Measurements from ENCODE around the gene PRDX3.

PRDX3 gene

GRCh38 chr10:119125942-119126341 lies 52.7 kb downstream of the PRDX3 start:
- Histone ChIP-seq H3K27ac (no peak overlapping the region), H3K4me3 (no peak overlapping the region)
- no peak for TF ChIP-seq CTCF (IDR thresholded peaks at IDR 0.05)
- no peak for DNase-seq (ENCODE audit: low spot score)

DNA sequence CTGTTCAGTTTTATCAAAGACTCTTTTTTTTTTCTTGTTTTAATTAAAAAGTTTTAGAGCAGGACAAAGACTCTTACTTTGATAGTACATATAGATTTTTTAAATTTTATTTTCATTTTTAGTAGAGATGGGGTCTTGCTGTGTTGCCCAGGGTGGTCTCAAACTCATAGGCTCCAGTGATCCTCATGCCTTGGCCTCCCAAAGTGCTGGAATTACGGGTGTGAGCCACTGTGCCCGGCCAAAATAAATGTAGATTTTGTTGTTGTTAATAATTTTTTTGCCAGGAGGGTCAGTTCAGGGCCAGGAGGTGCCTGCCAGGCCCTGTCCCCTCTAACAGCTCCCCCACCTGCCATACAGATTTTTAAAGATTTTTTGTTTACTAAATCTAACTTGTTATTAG lies 57.7 kb downstream of the PRDX3 start:
- Histone ChIP-seq H3K4me3 (no peak overlapping the region), H3K27ac (no peak overlapping the region)
- DNase-seq (ENCODE audit: low spot score) = no peak
- no peak for TF ChIP-seq CTCF (IDR thresholded peaks at IDR 0.05)

DNA sequence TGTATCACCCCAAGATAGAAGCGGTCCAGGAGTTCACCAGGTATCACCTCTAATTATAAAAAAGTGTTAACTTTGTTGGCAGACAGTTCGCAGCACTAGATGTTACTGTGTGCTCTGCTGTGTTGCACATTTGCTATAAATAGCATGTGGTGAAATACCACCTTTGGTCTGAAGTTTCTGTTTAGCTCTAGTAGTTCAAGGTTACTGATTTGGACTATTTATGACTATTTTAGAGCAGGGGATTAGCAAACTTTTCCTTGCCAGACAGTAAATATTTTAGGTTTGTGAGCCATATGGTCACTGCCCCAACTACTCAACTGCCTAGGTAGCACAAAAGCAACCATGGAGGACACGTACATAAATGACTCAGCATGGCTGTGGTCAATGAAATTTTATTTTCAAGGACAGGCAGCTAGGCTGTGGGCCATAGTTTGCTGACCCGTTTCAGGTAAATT lies 58.2 kb downstream of the PRDX3 start:
- Histone ChIP-seq H3K27ac (no peak overlapping the region), H3K4me3 (no peak overlapping the region)
- DNase-seq (ENCODE audit: low spot score) = no peak
- no peak for TF ChIP-seq CTCF (IDR thresholded peaks at IDR 0.05)

- no peak for TF ChIP-seq CTCF (IDR thresholded peaks at IDR 0.05)
- no peak for DNase-seq (ENCODE audit: low spot score)
- Histone ChIP-seq H3K27ac (no peak overlapping the region), H3K4me3 (no peak overlapping the region)
These were observed 59.2 kb downstream of the PRDX3 start for GRCh38 chr10:119119400-119119799.

GRCh38 chr10:119118231-119118630 lies 60.4 kb downstream of the PRDX3 start:
- no peak overlapping the region for H3K4me3 ChIP-seq
- no peak overlapping the region for H3K27ac ChIP-seq
- no peak for DNase-seq (ENCODE audit: low spot score)
- TF ChIP-seq CTCF (IDR thresholded peaks at IDR 0.05) = no peak
